HUES6 (cell line): ENCODE measurements around the gene KRTAP20-2.

Experiments used
- H3K27ac ChIP-seq: 2 replicates; pipeline ENCODE4 v1.7.0; 2013; ENCODE audit warnings: low read depth, mild to moderate bottlenecking, low read length, inconsistent platforms
- H3K27me3 ChIP-seq: 2 replicates; pipeline ENCODE4 v1.6.1; 2013; ENCODE audit warnings: low read length; ENCODE audit not compliant: control insufficient read depth, insufficient read depth
- H3K36me3 ChIP-seq: 2 replicates; pipeline ENCODE4 v1.6.1; 2013; ENCODE audit warnings: low read length; ENCODE audit not compliant: control insufficient read depth, insufficient read depth
- H3K4me1 ChIP-seq: 2 replicates; pipeline ENCODE4 v1.6.1; 2013; ENCODE audit warnings: low read length; ENCODE audit not compliant: control insufficient read depth, insufficient read depth
- H3K4me3 ChIP-seq: 2 replicates; pipeline ENCODE4 v1.5.1; 2013; ENCODE audit warnings: low read depth, low read length
- H3K9ac ChIP-seq: one replicate; pipeline ENCODE4 v1.6.1; 2013; ENCODE audit warnings: mild to moderate bottlenecking, low read length
- H3K9me3 ChIP-seq: 2 replicates; pipeline ENCODE4 v1.6.1; 2013; ENCODE audit warnings: low read depth, low read length; ENCODE audit not compliant: control insufficient read depth, insufficient read depth

KRTAP20-2 gene

DNA sequence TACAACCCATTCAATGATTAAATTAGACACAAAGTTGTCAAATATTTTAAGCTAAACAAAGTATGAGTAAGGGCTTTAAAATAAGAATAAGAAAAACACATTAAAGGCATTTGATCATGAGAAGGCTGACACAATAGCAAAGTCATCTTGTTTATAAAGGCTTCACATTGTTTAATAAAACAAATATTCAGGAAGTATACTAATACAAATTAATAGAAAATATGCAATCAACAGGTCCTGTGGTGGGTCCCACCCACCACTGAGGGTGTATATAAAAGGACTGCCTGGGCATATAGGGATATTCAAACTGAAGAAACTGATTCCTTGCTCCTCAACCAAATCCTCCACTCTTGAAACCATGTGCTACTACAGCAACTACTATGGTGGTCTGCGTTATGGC, at the start of gene KRTAP20-2:
TSS of gene KRTAP20-2 (plus strand) at position 301 of the 400 bp plus-strand sequence. CDS start at position 359, 58 bp downstream.
- Histone ChIP-seq H3K9ac (no peak within 1 kb of the TSS), H3K27me3 (no peaks in the 10 kb centered on the region), H3K36me3 (no peaks in the 10 kb centered on the region), H3K27ac (no peak within 1 kb of the TSS), H3K9me3 (no peaks in the 10 kb centered on the region; the same call in 1 of the 2 replicates), H3K4me3 (no peak within 1 kb of the TSS), H3K4me1 (no peaks in the 10 kb centered on the region)

DNA sequence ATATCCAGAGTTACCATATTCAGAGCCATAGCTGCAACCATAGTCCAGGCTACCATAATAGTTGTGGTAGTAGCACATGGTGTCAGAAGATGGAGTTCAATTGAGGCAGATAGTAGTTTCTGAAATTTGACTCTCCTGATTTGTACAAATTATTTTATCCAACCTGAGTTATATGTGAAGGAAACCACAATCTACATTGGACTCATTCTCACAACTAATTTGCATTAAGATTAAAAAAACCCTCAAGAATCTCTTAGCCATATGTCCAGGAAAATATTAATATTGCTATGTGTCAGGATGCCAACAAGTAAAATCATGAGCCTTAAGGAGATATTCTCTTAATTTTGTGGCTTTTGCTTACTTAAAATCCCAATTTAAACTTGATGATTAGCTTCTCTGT, 44.7 kb upstream of the KRTAP20-2 start, which contains the start of gene KRTAP22-2:
TSS of gene KRTAP22-2 (minus strand) at position 101 of the 400 bp plus-strand sequence.
- no peak within 1 kb of the TSS for H3K9ac ChIP-seq
- no peaks in the 10 kb centered on the region for H3K9me3 ChIP-seq
- no peak within 1 kb of the TSS for H3K4me3 ChIP-seq
- H3K4me1 ChIP-seq: no peaks in the 10 kb centered on the region
- H3K27ac ChIP-seq: no peak within 1 kb of the TSS
- H3K36me3 ChIP-seq: no peaks in the 10 kb centered on the region
- no peaks in the 10 kb centered on the region for H3K27me3 ChIP-seq

DNA sequence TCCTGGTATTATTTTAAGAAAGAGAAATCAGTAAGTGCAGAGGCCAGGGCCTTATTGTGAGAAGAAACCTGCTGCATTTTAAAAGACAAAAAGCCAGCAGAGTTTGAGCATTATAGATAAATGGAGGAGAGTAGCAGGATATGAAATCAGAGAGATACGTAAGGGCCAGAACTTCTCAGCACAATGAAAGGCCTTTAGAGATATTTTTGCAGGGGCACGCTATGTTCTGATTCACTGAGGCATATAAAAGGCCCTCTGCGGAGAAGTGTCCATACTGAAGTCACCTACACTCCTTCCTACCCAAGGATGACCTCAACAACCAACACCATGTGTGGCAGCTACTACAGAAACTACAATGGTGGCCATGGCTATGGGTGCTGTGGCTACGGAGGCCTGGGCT, 42.9 kb upstream of the KRTAP20-2 start, which contains the start of gene KRTAP6-3:
TSS of gene KRTAP6-3 (plus strand) at position 301 of the 400 bp plus-strand sequence. CDS start at position 307, 6 bp downstream.
- Histone ChIP-seq H3K9ac (no peak within 1 kb of the TSS), H3K9me3 (no peaks in the 10 kb centered on the region), H3K4me3 (no peak within 1 kb of the TSS), H3K4me1 (no peaks in the 10 kb centered on the region), H3K36me3 (no peaks in the 10 kb centered on the region), H3K27ac (no peak within 1 kb of the TSS), H3K27me3 (no peaks in the 10 kb centered on the region)

DNA sequence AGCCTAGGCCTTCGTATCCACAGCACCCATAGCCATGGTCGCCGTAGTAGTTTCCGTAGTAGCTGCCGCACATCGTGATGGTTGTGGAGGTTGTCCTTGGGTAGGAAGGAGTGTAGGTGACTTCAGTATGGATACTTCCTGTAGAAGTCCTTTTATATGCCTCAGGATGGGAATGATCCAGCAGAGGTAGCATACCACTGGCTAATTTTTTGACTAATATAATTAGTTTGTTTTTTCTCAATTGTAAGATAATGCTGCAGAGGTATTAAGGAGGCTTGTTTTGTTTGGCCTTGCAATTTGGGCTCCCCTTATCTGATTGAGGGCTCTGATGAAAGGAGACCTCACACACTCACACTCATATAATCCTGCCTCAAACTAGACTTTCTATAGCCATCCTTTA, 36.2 kb upstream of the KRTAP20-2 start, which contains the start of gene KRTAP6-2:
TSS of gene KRTAP6-2 (minus strand) at position 101 of the 400 bp plus-strand sequence. CDS start at position 73, 28 bp downstream.
- Histone ChIP-seq H3K9ac (no peak within 1 kb of the TSS), H3K27me3 (no peaks in the 10 kb centered on the region), H3K4me3 (no peak within 1 kb of the TSS), H3K36me3 (no peaks in the 10 kb centered on the region), H3K4me1 (no peaks in the 10 kb centered on the region), H3K9me3 (no peaks in the 10 kb centered on the region), H3K27ac (no peak within 1 kb of the TSS)

DNA sequence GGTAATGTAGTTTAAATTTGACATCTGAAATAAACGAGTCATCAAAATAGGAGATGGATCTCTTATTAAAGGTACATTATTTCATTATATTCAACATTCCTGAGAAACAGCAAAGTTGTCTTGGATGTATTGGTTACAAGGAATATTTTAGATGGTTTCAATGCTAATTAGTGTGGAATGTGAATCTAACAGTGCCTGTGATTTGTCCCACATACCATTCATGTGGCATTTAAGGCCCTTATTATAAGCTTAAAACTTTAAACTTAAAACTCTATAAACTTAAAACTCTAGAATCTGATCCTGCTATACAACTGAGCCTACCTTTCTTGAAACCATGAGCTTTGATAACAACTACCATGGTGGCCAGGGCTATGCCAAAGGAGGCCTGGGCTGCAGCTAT, 34.2 kb upstream of the KRTAP20-2 start, which contains the start of gene KRTAP22-1:
TSS of gene KRTAP22-1 (plus strand) at position 301 of the 400 bp plus-strand sequence.
- Histone ChIP-seq H3K36me3 (no peaks in the 10 kb centered on the region), H3K27ac (no peak within 1 kb of the TSS), H3K4me1 (no peaks in the 10 kb centered on the region), H3K9me3 (no peaks in the 10 kb centered on the region), H3K4me3 (no peak within 1 kb of the TSS), H3K9ac (no peak within 1 kb of the TSS), H3K27me3 (no peaks in the 10 kb centered on the region)

DNA sequence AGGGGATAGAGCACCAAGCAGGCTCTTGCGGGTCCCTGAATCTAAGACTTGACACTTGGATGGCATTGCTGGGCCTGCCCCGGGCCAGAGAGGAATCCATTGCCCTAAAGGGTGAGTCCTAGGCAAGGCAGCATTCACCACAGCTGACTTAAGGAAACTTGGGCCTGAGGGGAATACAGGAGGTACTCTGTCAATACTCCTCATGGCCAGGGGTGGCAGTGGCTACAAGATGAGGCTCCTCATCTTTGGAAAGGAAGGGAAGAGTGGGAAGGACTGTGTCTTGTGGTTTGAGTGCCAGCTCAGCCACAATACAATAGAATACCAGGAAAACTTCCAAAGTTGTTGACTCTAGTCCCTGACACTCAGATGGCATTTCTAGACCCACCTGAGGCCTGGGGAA, 29.0 kb upstream of the KRTAP20-2 start:
- H3K27ac ChIP-seq: no peak overlapping the region
- no peak overlapping the region for H3K9ac ChIP-seq
- H3K36me3 ChIP-seq: no peaks in the 10 kb centered on the region
- no peaks in the 10 kb centered on the region for H3K9me3 ChIP-seq
- no peak overlapping the region for H3K4me3 ChIP-seq
- no peaks in the 10 kb centered on the region for H3K4me1 ChIP-seq
- H3K27me3 ChIP-seq: no peaks in the 10 kb centered on the region

DNA sequence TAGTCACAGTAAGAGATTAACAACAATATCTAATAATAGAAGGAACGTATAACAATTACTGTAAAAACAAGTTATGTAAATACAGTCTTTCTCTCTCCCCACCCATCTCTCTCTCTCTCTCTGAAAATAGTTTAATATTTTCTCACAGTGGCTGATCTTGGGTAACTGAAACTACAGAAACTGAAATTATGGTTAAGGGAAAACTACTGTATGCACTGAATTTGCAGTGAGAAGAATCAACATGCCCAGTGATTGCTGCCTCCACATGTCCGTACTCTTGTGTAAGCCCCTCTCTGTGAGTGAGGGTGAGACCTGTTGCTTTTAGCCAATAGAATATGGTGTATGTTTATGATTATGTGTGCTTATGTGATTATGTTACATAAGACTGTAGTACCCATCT, 22.9 kb upstream of the KRTAP20-2 start:
- Histone ChIP-seq H3K27ac (no peak overlapping the region), H3K4me3 (no peak overlapping the region)

DNA sequence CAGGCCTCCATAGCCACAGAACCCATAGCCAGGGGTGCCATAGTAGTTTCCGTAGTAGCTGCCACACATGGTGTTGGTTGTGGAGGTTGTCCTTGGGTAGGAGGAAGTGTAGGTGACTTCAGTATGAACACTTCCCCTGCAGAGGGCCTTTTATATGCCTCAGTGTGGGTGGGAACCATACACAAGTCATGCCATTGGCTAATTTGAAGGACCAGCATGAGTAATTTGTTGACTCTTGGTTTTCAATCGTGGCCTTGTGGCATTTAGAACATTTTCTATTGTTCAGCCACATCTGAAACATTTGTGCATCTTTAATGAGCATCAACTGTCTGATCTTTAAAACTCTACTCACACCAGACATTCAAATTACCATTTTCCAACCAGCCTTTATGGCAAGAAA, 21.2 kb upstream of the KRTAP20-2 start, which contains the start of gene KRTAP6-1:
TSS of gene KRTAP6-1 (minus strand) at position 95 of the 400 bp plus-strand sequence. CDS start at position 69, 26 bp downstream.
- no peak within 1 kb of the TSS for H3K27ac ChIP-seq
- H3K9me3 ChIP-seq: peaks cover 2% of the 10 kb centered on the region; the same call in 1 of the 2 replicates
- H3K27me3 ChIP-seq: no peaks in the 10 kb centered on the region
- no peaks in the 10 kb centered on the region for H3K4me1 ChIP-seq
- H3K9ac ChIP-seq: no peak within 1 kb of the TSS
- no peaks in the 10 kb centered on the region for H3K36me3 ChIP-seq
- H3K4me3 ChIP-seq: no peak within 1 kb of the TSS

More for the DNA sequence above, 22.9 kb upstream of the KRTAP20-2 start:
- H3K4me1 ChIP-seq: no peaks in the 10 kb centered on the region
- H3K36me3 ChIP-seq: no peaks in the 10 kb centered on the region
- no peaks in the 10 kb centered on the region for H3K27me3 ChIP-seq
- peaks cover 2% of the 10 kb centered on the region; the same call in 1 of the 2 replicates for H3K9me3 ChIP-seq
- H3K9ac ChIP-seq: no peak overlapping the region

DNA sequence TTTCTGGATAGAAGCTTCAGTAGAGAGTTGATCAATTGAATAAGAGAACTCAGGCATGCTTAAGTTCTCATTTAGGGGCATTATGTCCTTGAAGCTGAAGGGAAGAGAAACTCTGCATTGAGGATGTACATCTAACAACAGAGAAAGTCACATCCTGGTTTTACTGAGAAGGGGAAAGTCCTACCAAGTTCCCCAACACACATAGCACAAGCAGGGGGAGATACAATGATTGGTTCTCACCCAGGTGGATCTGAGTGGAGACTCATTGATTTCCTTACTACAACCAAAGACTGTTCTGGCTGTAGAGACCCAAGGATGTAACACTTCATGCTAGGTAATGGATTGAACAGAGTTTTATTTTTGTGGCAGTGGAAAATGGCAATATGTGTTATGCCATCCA, 19.8 kb upstream of the KRTAP20-2 start:
- Histone ChIP-seq H3K9ac (no peak overlapping the region), H3K4me1 (no peaks in the 10 kb centered on the region), H3K4me3 (no peak overlapping the region), H3K27me3 (no peaks in the 10 kb centered on the region), H3K36me3 (no peaks in the 10 kb centered on the region), H3K9me3 (peaks cover 2% of the 10 kb centered on the region; the same call in 1 of the 2 replicates), H3K27ac (no peak overlapping the region)

DNA sequence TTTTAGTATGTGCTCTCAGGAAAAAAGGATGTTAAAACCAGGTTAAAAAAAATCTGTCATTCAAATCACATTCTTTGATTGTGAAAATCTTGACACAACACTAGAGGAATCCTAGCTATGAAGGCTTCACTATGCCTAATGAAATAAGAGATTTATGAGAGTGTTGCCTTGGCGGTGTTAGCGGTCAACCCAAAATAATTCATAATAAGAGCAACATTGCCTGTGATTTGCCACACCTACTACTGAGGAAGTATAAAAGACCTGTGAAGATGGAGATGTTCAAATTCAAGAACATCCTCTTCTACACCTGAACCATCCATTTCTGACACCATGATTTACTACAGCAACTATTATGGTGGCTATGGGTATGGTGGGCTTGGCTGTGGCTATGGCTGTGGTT, 18.9 kb upstream of the KRTAP20-2 start, which contains the start of gene KRTAP20-1:
TSS of gene KRTAP20-1 (plus strand) at position 301 of the 400 bp plus-strand sequence. CDS start at position 331, 30 bp downstream.
- Histone ChIP-seq H3K9me3 (peaks cover 2% of the 10 kb centered on the region; the same call in 1 of the 2 replicates), H3K27ac (no peak within 1 kb of the TSS), H3K27me3 (no peaks in the 10 kb centered on the region), H3K9ac (no peak within 1 kb of the TSS), H3K4me3 (no peak within 1 kb of the TSS), H3K4me1 (no peaks in the 10 kb centered on the region), H3K36me3 (no peaks in the 10 kb centered on the region)

DNA sequence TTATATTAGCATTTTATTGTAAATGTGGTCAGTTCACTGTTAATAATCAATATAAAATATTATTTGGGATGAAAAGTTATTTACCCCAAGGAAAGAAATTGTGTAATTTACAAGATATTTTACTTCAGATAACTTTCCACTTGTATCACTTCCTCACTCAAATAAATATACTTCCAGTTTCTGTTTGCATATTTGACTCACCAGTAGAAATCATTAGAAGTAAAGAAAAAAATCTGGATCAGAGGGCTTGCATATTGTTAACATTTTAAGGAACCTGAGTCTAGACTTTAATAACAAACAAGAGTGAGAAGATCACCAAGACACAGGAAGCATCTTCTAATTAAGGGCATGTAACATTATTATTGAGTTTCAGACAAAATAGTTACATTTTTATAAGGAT, 14.9 kb upstream of the KRTAP20-2 start:
- H3K9me3 ChIP-seq: peaks cover 4% of the 10 kb centered on the region

More for the DNA sequence above, 14.9 kb upstream of the KRTAP20-2 start:
- H3K27me3 ChIP-seq: no peaks in the 10 kb centered on the region
- no peaks in the 10 kb centered on the region for H3K4me1 ChIP-seq
- no peak overlapping the region for H3K9ac ChIP-seq
- H3K4me3 ChIP-seq: no peak overlapping the region
- no peak overlapping the region for H3K27ac ChIP-seq
- no peaks in the 10 kb centered on the region for H3K36me3 ChIP-seq
